ENCODE data around the gene MT1B. TPM values are rescaled to one million over a fixed set of nuclear protein-coding genes. Genes with fewer than 3 reads are reported as not detected.

Gene MT1B
- total and polyA plus RNA-seq, 2 of the 4 experiments (the other 2 are of a cell fraction), result not detected

GRCh38 chr16:56649820-56650219 is 1.9 kb upstream of the MT1B start:
- Histone ChIP-seq H3K23ac (ENCODE audit: low read depth, low read length) (no peak overlapping the region), H3K4me2 (ENCODE audit: low read depth, low read length) (no peak overlapping the region), H3K18ac (ENCODE audit: low read depth, low read length) (no peak overlapping the region), H2BK20ac (ENCODE audit: low read depth, low read length) (no peak overlapping the region), H4K91ac (ENCODE audit: insufficient read depth, low read depth, low read length) (no peak overlapping the region), H4K8ac (ENCODE audit: low read depth in 2 of 2, low read length in 2 of 2) (no peak overlapping the region), H2AFZ (replicated peaks; ENCODE audit: low read length, poor library complexity) (no peak overlapping the region), H2BK120ac (ENCODE audit: low read depth, low read length) (no peak overlapping the region), H3K4ac (ENCODE audit: low read depth, low read length) (no peak overlapping the region), H3K4me1 (ENCODE audit: control insufficient read depth, insufficient read depth, low read length) (no peaks in the 10 kb centered on the region), H2BK5ac (ENCODE audit: low read depth, low read length, poor library complexity, severe bottlenecking) (no peak overlapping the region), H3K9me1 (ENCODE audit: insufficient read depth, low read length) (0 out of 2 replicates have a peak, but pooled peaks cover 3% of the 10 kb centered on the region), H3K27ac (ENCODE audit: insufficient read depth, low read length) (no peak overlapping the region), H3K14ac (replicated peaks; ENCODE audit: low read depth, low read length) (no peak overlapping the region), H4K5ac (ENCODE audit: low read depth, low read length) (no peak overlapping the region), H3K27me3 (ENCODE audit: control insufficient read depth, insufficient read depth, low read length) (peaks cover 82% of the 10 kb centered on the region), H3K4me3 (ENCODE audit: insufficient read depth, low read depth, low read length) (no peak overlapping the region), H2AK5ac (ENCODE audit: low read depth, low read length) (no peak overlapping the region), H3K9ac (ENCODE audit: low read depth, low read length) (no peak overlapping the region), H3K56ac (ENCODE audit: extremely low read depth, insufficient read depth, low read length) (no peak overlapping the region), H2BK15ac (ENCODE audit: low read depth, low read length) (no peak overlapping the region), H2AK9ac (replicated peaks; ENCODE audit: low read depth, low read length, poor library complexity) (no peak overlapping the region), H3K9me3 (ENCODE audit: control insufficient read depth, insufficient read depth, low read length) (0 out of 2 replicates have a peak, but pooled peaks cover 2% of the 10 kb centered on the region), H3K36me3 (ENCODE audit: control insufficient read depth, insufficient read depth, low read length) (no peaks in the 10 kb centered on the region), H3K79me1 (ENCODE audit: low read depth in 1 of 2, low read length in 2 of 2) (no peaks in the 10 kb centered on the region), H4K20me1 (ENCODE audit: insufficient read depth, low read length) (no peaks in the 10 kb centered on the region; the same call in 1 of the 2 replicates)
- WGBS, 2 experiments (ENCODE audit: extremely low coverage in 2 of 2, insufficient read length in 1 of 2), result no CpG with 5 or more reads among the region's 3 CpGs
- ATAC-seq (ENCODE audit: low read depth) (no peak), DNase-seq (no peak)
- CTCF ChIA-PET, result no interaction called here
- in situ Hi-C loops (cut with MboI; ENCODE audit: low sequenced_read_pairs), result no loop called here
- no peak for TF ChIP-seq NFE2L2 (IDR thresholded peaks at IDR 0.05; ENCODE audit: low read depth, low read length)
- no peak for TF ChIP-seq MAZ (IDR thresholded peaks at IDR 0.05; ENCODE audit: borderline replicate concordance, low read depth, low read length)
- no peak for TF ChIP-seq SMC3 (IDR thresholded peaks at IDR 0.05; ENCODE audit: low read depth, low read length)
- TF ChIP-seq RFX5 (IDR thresholded peaks at IDR 0.05; ENCODE audit: low read depth, low read length), result no peak
- no peak for TF ChIP-seq CHD1 (IDR thresholded peaks at IDR 0.05; ENCODE audit: low read depth, low read length)
- TF ChIP-seq BHLHE40 (IDR thresholded peaks at IDR 0.05; ENCODE audit: low read depth, low read length), result no peak
- no peak for TF ChIP-seq RCOR1 (IDR thresholded peaks at IDR 0.05; ENCODE audit: insufficient replicate concordance, low read length)
- no peak for TF ChIP-seq RAD21 (IDR thresholded peaks at IDR 0.05; ENCODE audit: low read length)
- TF ChIP-seq POLR2A (IDR thresholded peaks at IDR 0.05; ENCODE audit: low read depth, low read length), result no peak
- TF ChIP-seq FOS (IDR thresholded peaks at IDR 0.05; ENCODE audit: low read depth, low read length), result no peak
- TF ChIP-seq MXI1 (IDR thresholded peaks at IDR 0.05; ENCODE audit: borderline replicate concordance, low read depth, low read length), result no peak
- no peak for TF ChIP-seq ELK1 (IDR thresholded peaks at IDR 0.05; ENCODE audit: borderline replicate concordance, low read depth, low read length)
- no peak for TF ChIP-seq CTCF (conservative IDR thresholded peaks at IDR 0.05; ENCODE audit: low read depth, low read length)
- TF ChIP-seq CEBPB (IDR thresholded peaks at IDR 0.05; ENCODE audit: low read depth, low read length), result no peak
- TF ChIP-seq MAFK (IDR thresholded peaks at IDR 0.05; ENCODE audit: low read depth, low read length), result no peak
- TF ChIP-seq USF2 (IDR thresholded peaks at IDR 0.05; ENCODE audit: low read depth, low read length), result no peak
- no TSS peak for BruUV-seq (replicated peaks)
- dilution Hi-C loops (cut with HindIII; ENCODE audit: low sequenced_read_pairs, unreplicated experiment), result no loop called here
- intact Hi-C loops (cut with micrococcal nuclease), result no loop called here
- POLR2A ChIA-PET (ENCODE audit: unreplicated experiment), result no interaction called here

Measured in IMR-90 (cell line).